Measurements from ENCODE around the gene PARD3. TPM values are rescaled to one million over a fixed set of nuclear protein-coding genes. Genes with fewer than 3 reads are reported as not detected.

PARD3 gene
- polyA plus RNA-seq, 1 donor from 2014 or later = 12.4 TPM

DNA sequence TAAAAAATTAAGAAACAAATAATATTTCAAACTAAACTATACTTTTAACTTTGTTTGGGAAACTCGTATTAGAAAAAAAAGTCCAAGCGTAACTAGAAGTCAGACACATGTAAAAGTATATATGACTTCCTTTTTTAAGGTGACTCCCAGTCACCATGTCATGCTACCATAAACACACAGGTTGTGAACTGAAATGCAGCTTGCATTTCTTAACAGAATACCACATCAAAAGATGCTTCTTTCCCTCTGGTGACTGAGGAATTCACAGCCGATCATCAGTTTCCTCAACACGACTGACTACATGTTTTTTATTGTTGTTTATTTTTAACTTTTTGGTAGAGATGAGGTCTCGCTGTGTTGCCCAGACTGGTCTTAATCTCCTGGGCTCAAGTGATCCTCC lies 445.0 kb downstream of the PARD3 start:
- no peak overlapping the region for H3K9ac ChIP-seq (ENCODE audit: low read length)
- H3F3A ChIP-seq (ENCODE audit: insufficient read depth, low read length, poor library complexity, severe bottlenecking) = no peaks in the 10 kb centered on the region
- H3K79me2 ChIP-seq (replicated peaks; ENCODE audit: insufficient read depth, low read length) = no peaks in the 10 kb centered on the region
- no peaks in the 10 kb centered on the region for H4K20me1 ChIP-seq (ENCODE audit: insufficient read depth)
- H3K36me3 ChIP-seq (ENCODE audit: insufficient read depth, low read length) = no peaks in the 10 kb centered on the region
- H2AFZ ChIP-seq (ENCODE audit: low read depth, low read length) = no peak overlapping the region
- no peak overlapping the region for H3K27ac ChIP-seq (ENCODE audit: low read length)
- no peaks in the 10 kb centered on the region for H3K9me2 ChIP-seq (ENCODE audit: insufficient read depth, low read length)
- H3K4me2 ChIP-seq (ENCODE audit: low read length) = no peak overlapping the region
- TF ChIP-seq EP300 (conservative IDR thresholded peaks at IDR 0.05; ENCODE audit: poor library complexity, severe bottlenecking) = no peak
- no peak for TF ChIP-seq POLR2AphosphoS5 (IDR thresholded peaks at IDR 0.05)
- no peak for TF ChIP-seq REST (IDR thresholded peaks at IDR 0.05; ENCODE audit: borderline replicate concordance)
- H3K27me3 ChIP-seq (ENCODE audit: insufficient read depth, low read depth, low read length) = no peaks in the 10 kb centered on the region
- no peaks in the 10 kb centered on the region for H3K9me3 ChIP-seq (ENCODE audit: low read length)
- no peak overlapping the region for H3K4me3 ChIP-seq (ENCODE audit: low read length)

GRCh38 chr10:34369120-34369519 lies 446.0 kb downstream of the PARD3 start:
- Histone ChIP-seq H3K9ac (ENCODE audit: low read length) (no peak overlapping the region), H2AFZ (ENCODE audit: low read depth, low read length) (no peak overlapping the region), H4K20me1 (ENCODE audit: insufficient read depth) (no peaks in the 10 kb centered on the region), H3K4me3 (ENCODE audit: low read length) (no peak overlapping the region), H3K4me2 (ENCODE audit: low read length) (no peak overlapping the region), H3K9me3 (ENCODE audit: low read length) (no peaks in the 10 kb centered on the region), H3F3A (ENCODE audit: insufficient read depth, low read length, poor library complexity, severe bottlenecking) (no peaks in the 10 kb centered on the region), H3K27ac (ENCODE audit: low read length) (no peak overlapping the region), H3K27me3 (ENCODE audit: insufficient read depth, low read depth, low read length) (no peaks in the 10 kb centered on the region), H3K36me3 (ENCODE audit: insufficient read depth, low read length) (no peaks in the 10 kb centered on the region), H3K79me2 (replicated peaks; ENCODE audit: insufficient read depth, low read length) (no peaks in the 10 kb centered on the region), H3K9me2 (ENCODE audit: insufficient read depth, low read length) (no peaks in the 10 kb centered on the region)
- no peak for TF ChIP-seq EZH2 (IDR thresholded peaks at IDR 0.05; ENCODE audit: borderline replicate concordance, insufficient read depth, low read length, poor library complexity, severe bottlenecking)
- TF ChIP-seq EP300 (conservative IDR thresholded peaks at IDR 0.05; ENCODE audit: poor library complexity, severe bottlenecking) = no peak
- TF ChIP-seq SMC3 (conservative IDR thresholded peaks at IDR 0.05; ENCODE audit: poor library complexity) = no peak
- no peak for TF ChIP-seq RAD21 (conservative IDR thresholded peaks at IDR 0.05)
- TF ChIP-seq MXI1 (conservative IDR thresholded peaks at IDR 0.05; ENCODE audit: poor library complexity, severe bottlenecking) = no peak

GRCh38 chr10:34364253-34365037 lies 450.7 kb downstream of the PARD3 start:
- no peak for TF ChIP-seq POLR2AphosphoS5 (IDR thresholded peaks at IDR 0.05)
- TF ChIP-seq, protein P1, sequence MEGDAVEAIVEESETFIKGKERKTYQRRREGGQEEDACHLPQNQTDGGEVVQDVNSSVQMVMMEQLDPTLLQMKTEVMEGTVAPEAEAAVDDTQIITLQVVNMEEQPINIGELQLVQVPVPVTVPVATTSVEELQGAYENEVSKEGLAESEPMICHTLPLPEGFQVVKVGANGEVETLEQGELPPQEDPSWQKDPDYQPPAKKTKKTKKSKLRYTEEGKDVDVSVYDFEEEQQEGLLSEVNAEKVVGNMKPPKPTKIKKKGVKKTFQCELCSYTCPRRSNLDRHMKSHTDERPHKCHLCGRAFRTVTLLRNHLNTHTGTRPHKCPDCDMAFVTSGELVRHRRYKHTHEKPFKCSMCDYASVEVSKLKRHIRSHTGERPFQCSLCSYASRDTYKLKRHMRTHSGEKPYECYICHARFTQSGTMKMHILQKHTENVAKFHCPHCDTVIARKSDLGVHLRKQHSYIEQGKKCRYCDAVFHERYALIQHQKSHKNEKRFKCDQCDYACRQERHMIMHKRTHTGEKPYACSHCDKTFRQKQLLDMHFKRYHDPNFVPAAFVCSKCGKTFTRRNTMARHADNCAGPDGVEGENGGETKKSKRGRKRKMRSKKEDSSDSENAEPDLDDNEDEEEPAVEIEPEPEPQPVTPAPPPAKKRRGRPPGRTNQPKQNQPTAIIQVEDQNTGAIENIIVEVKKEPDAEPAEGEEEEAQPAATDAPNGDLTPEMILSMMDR (IDR thresholded peaks at IDR 0.05; ENCODE audit: poor library complexity, severe bottlenecking) = no peak
- no peak for TF ChIP-seq TAF1 (IDR thresholded peaks at IDR 0.05; ENCODE audit: low read depth)
- no peak for TF ChIP-seq SMC3 (conservative IDR thresholded peaks at IDR 0.05; ENCODE audit: poor library complexity)
- TF ChIP-seq MXI1 (conservative IDR thresholded peaks at IDR 0.05; ENCODE audit: poor library complexity, severe bottlenecking) = no peak
- no peak for TF ChIP-seq REST (IDR thresholded peaks at IDR 0.05; ENCODE audit: borderline replicate concordance)
- TF ChIP-seq RAD21 (conservative IDR thresholded peaks at IDR 0.05) = no peak
- TF ChIP-seq EP300 (conservative IDR thresholded peaks at IDR 0.05; ENCODE audit: poor library complexity, severe bottlenecking) = no peak
- no peak for TF ChIP-seq EZH2 (IDR thresholded peaks at IDR 0.05; ENCODE audit: borderline replicate concordance, insufficient read depth, low read length, poor library complexity, severe bottlenecking)
- Histone ChIP-seq H3K9me2 (ENCODE audit: insufficient read depth, low read length) (no peaks in the 10 kb centered on the region), H3K4me3 (ENCODE audit: low read length) (no peak overlapping the region), H3K79me2 (replicated peaks; ENCODE audit: insufficient read depth, low read length) (no peaks in the 10 kb centered on the region), H3K4me2 (ENCODE audit: low read length) (no peak overlapping the region), H3K27ac (ENCODE audit: low read length) (no peak overlapping the region), H3K36me3 (ENCODE audit: insufficient read depth, low read length) (no peaks in the 10 kb centered on the region), H2AFZ (ENCODE audit: low read depth, low read length) (no peak overlapping the region), H4K20me1 (ENCODE audit: insufficient read depth) (no peaks in the 10 kb centered on the region), H3K9ac (ENCODE audit: low read length) (no peak overlapping the region), H3F3A (ENCODE audit: insufficient read depth, low read length, poor library complexity, severe bottlenecking) (no peaks in the 10 kb centered on the region), H3K9me3 (ENCODE audit: low read length) (no peaks in the 10 kb centered on the region), H3K27me3 (ENCODE audit: insufficient read depth, low read depth, low read length) (no peaks in the 10 kb centered on the region)
